Measurements from ENCODE around the gene SMR3B. TPM values are rescaled to one million over a fixed set of nuclear protein-coding genes. Genes with fewer than 3 reads are reported as not detected.

The SMR3B gene
- total RNA-seq, 1 donor from 2014 or later = not detected

- Histone ChIP-seq H3K27ac (ENCODE audit: low read depth, low read length) (no peak overlapping the region), H3K27me3 (ENCODE audit: control insufficient read depth in 3 of 3, insufficient read depth in 3 of 3, low read length in 3 of 3) (no peaks in the 10 kb centered on the region), H3K4me1 (ENCODE audit: control insufficient read depth in 3 of 3, insufficient read depth in 3 of 3, low read length in 3 of 3) (no peaks in the 10 kb centered on the region), H3K36me3 (ENCODE audit: control insufficient read depth in 3 of 3, insufficient read depth in 3 of 3, low read length in 3 of 3) (no peaks in the 10 kb centered on the region), H3K9me3 (ENCODE audit: control insufficient read depth in 3 of 3, low read length in 3 of 3) (no peaks in the 10 kb centered on the region), H3K9ac (ENCODE audit: low read depth in 1 of 3, low read length in 3 of 3) (no peak overlapping the region), H3K4me3 (ENCODE audit: low read length in 3 of 3) (no peak overlapping the region)
Measured at GRCh38 chr4:70437197-70437596, 54.3 kb downstream of the SMR3B start.

Other genes with a start within 250 kb of the SMR3B start
- not detected for gene PRR27, start 228.9 kb upstream of the SMR3B start, total RNA-seq
- not detected for gene ODAM, start 187.4 kb upstream of the SMR3B start, total RNA-seq
- gene FDCSP, start 157.0 kb upstream of the SMR3B start, total RNA-seq = not detected
- not detected for gene CSN3, start 140.5 kb upstream of the SMR3B start, total RNA-seq
- not detected for gene CABS1, start 48.1 kb upstream of the SMR3B start, total RNA-seq
- not detected for gene SMR3A, start 22.4 kb upstream of the SMR3B start, total RNA-seq
- gene OPRPN, start 14.8 kb downstream of the SMR3B start, total RNA-seq = not detected
- gene MUC7, start 89.1 kb downstream of the SMR3B start, total RNA-seq = not detected
- gene AMTN, start 135.4 kb downstream of the SMR3B start, total RNA-seq = not detected
- not detected for gene AMBN, start 209.1 kb downstream of the SMR3B start, total RNA-seq
- 2.1 TPM for gene ENAM, start 245.6 kb downstream of the SMR3B start, total RNA-seq